Fibroblast of villous mesenchyme (primary cell): ENCODE measurements around the gene ABCC10. TPM values are rescaled to one million over a fixed set of nuclear protein-coding genes. Genes with fewer than 3 reads are reported as not detected.

ENCODE experiments used
- DNase-seq: peaks from one replicate; pipeline ENCODE4 v3.0.0-alpha.2; 2010; ENCODE audit warnings: low read depth
- H3K4me3 ChIP-seq: 2 replicates; pipeline ENCODE4 v1.5.1; 2011; ENCODE audit warnings: low read depth, mild to moderate bottlenecking, low read length
- total RNA-seq: library from RNA; depleted of rRNA; stranded (reverse); fragments of >200 nt; gene quantifications from 2 replicates; pipeline ENCODE4 v1.2.3, GENCODE V29; 2012
- TF ChIP-seq, protein P1 (sequence below): IDR thresholded peaks from 2 replicates; pipeline ENCODE4 v1.5.1; 2012; ENCODE audit warnings: low read depth, mild to moderate bottlenecking, low read length; ENCODE audit not compliant: insufficient read depth

Gene ABCC10
- total RNA-seq, 1 donor: 31.1 TPM

- H3K4me3 ChIP-seq: no peak overlapping the region
- TF ChIP-seq, protein P1, sequence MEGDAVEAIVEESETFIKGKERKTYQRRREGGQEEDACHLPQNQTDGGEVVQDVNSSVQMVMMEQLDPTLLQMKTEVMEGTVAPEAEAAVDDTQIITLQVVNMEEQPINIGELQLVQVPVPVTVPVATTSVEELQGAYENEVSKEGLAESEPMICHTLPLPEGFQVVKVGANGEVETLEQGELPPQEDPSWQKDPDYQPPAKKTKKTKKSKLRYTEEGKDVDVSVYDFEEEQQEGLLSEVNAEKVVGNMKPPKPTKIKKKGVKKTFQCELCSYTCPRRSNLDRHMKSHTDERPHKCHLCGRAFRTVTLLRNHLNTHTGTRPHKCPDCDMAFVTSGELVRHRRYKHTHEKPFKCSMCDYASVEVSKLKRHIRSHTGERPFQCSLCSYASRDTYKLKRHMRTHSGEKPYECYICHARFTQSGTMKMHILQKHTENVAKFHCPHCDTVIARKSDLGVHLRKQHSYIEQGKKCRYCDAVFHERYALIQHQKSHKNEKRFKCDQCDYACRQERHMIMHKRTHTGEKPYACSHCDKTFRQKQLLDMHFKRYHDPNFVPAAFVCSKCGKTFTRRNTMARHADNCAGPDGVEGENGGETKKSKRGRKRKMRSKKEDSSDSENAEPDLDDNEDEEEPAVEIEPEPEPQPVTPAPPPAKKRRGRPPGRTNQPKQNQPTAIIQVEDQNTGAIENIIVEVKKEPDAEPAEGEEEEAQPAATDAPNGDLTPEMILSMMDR: no peak
- no peak for DNase-seq
These were observed 40.9 kb downstream of the ABCC10 start for GRCh38 chr6:43468240-43468639.

DNA sequence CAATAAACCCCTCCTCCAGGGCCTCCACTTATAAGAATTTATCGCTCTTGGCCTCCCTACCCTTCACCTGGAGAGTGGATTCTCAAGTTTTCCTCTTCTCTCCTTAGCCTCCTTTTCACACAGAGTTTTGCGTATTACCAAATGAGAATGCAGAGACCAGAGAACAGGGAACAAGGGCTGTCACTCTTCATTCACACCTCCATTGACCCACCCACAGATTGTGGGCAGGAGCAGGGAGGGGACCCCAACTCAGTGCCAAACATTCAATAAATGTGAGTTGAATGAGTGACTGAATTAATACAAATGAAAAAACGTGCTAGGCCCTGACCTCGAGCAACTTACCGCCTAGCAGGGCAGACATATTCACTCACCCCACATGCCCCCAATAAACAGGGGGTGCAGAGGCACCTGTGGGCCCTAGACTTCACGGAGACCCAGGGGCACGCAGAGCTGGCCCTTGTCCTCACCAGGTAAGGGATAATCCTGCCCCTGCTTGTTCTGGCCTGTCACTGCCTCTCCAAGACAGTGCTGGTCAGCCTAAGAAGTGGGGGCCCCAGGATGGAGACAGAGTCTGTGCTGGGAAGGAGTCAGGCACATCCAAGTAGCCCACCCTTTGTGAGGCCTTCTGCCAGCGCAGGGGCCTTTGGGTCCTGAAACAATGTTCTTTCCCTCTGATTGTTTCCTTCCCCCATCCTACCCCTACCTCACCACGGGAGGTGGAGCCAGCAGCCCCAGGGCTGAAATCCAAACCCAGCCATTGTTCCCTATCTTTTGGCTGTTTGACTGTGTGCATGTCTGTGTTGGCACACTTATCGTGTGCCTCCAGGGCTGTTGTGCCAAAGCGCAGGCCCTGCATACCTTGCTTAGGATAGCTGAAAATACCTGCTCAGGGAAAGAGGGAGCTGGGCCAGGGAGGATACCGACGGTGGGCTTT lies 41.7 kb downstream of the ABCC10 start:
- TF ChIP-seq, protein P1: no peak
- DNase-seq: no peak
- H3K4me3 ChIP-seq: no peak overlapping the region

- no peak for DNase-seq
- TF ChIP-seq, protein P1: no peak
- H3K4me3 ChIP-seq: no peak overlapping the region
These were observed 42.6 kb downstream of the ABCC10 start for GRCh38 chr6:43469947-43470346.

DNA sequence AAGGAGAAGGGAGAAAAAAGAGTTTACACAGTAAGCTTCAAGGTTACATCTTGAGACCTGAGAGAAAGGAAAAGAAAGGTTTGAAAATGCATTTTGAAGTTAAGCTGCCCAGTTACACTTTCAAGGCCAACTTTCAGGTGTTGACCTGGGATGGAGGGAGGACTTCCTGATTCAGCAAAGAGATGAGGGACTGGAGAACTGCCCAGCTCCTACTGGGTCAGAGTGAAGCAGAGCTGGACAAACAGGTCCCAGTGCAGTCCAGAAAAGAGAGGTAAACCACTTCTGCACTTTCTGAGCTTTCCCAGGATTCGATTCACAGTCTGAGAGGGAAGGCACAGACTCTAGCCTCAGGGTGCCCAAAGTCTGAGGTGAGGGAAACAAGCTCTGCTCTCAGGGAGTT lies 44.1 kb downstream of the ABCC10 start:
- no peak for DNase-seq
- TF ChIP-seq, protein P1: no peak
- H3K4me3 ChIP-seq: no peak overlapping the region

DNA sequence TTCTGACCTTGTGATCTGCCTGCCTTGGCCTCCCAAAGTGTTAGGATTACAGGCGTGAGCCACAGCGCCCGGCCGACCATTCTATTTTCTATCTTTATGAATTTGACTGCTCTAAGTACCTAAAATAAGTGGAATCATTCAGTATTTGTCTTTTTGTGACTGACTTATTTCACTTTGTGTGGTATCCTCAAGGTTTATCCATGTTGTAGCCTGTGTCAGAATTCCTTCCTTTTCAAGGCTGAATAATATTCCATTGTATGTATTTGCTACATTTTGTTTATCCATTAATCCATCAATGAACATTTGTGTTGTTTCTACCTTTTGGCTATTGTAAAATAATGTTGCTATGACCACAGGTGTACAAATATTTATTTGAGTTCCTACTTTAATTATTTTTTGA lies 45.2 kb downstream of the ABCC10 start:
- TF ChIP-seq, protein P1: no peak
- no peak for DNase-seq
- no peak overlapping the region for H3K4me3 ChIP-seq

DNA sequence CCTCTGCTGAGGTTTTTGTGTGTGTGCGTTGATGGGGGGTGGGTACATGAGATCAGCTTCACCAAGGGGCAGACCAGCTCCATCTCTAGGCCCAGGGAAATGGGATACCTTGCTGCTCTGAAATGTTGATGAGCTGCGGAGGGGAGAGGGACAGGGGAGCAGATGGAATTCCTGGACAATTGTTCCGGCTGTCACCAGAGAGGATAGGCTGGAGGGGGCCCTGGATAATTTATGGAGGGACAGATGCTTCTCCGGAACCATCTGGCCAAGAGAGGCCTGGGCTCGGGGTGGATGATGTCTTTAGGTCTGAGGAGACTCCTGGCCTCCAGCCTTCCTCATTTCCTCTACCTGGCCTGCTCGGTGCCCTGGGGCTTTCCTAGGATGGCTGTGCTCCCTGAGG lies 48.2 kb downstream of the ABCC10 start:
- DNase-seq: no peak
- no peak overlapping the region for H3K4me3 ChIP-seq
- TF ChIP-seq, protein P1: no peak
